ENCODE results near the gene ADD3.

Gene ADD3

GRCh38 chr10:110007161-110007700 is 553 bp upstream of the ADD3 start:
- no peak for DNase-seq

- DNase-seq, result peak; percentile 71
Measured at GRCh38 chr10:110008518-110009339, 945 bp downstream of the ADD3 start.

DNA sequence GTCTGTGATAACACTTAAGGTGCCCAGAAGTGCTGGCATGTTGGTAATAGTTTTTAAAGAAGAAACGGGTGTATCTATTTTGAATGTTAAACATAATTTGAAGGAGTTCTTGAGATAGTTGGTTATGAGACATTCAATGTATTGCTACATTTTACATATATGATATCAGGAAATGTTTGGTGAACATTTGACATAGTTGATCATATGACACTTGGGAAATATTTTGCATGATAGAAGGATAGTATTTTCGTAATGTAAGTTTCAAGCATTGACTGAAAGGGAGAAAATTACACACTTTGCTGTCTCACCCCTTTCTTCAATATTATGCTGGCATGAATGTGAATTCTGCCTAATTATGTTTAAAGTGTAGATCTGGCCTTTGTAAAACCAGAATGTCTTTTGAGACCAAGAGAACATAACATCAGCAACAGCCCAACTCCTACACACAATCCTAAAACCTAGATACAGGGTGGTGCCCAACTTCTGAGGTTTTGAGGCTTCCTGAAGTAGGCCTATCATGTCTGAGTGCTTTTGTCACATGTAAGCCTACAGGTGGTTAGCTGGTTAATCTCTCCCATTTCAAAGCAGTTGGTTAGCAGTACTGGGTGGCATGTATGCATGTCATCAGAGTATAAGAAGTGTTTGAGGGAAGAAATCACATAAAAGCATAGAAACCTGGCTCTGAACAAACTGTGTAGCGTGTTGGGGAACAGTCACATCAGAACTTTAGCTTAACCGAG is 2.1 kb downstream of the ADD3 start:
- peak; percentile 71 for DNase-seq

DNA sequence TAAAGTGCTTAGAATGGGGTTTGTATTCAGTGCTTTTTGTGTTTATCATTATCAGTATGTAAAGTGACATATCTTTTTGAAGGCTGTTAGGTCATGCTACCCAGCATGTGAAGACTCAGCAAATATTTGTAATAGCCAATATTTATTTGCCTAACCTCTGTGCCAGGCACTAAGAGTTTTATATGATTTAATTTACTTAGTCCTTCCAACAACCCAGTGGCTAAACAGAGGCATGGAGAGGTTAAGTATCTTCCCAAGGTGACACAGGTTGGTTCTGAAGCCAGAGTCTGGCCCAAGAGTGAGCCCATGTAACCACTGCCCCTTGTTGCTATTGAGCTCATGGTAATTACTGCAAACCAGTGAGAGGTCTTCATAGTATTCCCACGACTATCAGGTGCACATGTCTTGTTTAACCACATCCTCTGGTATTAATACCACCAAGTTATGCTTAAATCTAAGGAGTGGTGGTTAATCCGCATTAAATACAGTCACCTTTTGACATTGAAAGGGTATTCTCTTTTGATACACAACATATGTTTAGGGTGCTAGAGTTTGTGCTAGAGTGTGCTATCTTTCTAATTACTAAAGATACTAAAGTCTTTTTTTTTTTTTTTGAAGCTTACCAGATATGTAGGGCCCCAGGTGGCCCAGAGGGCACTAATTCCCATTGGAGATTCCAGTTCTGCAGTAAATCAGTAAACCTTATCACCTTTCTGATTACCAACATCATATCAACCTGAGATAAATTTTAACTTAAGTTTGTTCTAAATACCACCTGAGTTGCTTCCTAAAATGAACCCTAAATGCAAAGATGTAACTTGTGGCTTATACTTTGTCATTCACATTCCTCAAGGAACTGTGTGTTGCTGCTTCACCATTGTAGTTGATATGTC is 2.9 kb downstream of the ADD3 start:
- no peak for DNase-seq

- DNase-seq, result no peak
Measured at GRCh38 chr10:110011681-110012080, 3.9 kb downstream of the ADD3 start.

GRCh38 chr10:110013630-110014293 is 6.0 kb downstream of the ADD3 start:
- no peak for DNase-seq

- DNase-seq, result peak; percentile 54
Measured at GRCh38 chr10:110016039-110016438, 8.3 kb downstream of the ADD3 start.

DNA sequence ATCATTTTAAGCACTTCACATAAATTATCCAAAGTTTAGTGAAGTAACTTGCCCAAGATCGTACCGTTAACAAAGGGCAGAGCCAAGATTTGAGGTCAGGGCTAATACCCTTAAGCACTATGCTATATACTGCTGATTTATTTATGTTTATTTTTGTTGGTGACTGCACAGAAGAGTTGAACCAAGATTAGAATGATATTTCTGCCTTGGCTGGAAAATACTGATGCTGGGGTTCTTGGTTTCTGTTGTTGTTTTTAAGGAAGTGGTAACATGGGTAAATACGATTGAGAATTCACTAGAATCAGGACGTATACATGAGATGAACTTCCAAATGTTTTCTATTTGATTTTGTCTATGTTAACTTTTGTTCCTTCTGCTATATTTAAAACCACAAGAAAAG is 9.3 kb downstream of the ADD3 start:
- no peak for DNase-seq

DNA sequence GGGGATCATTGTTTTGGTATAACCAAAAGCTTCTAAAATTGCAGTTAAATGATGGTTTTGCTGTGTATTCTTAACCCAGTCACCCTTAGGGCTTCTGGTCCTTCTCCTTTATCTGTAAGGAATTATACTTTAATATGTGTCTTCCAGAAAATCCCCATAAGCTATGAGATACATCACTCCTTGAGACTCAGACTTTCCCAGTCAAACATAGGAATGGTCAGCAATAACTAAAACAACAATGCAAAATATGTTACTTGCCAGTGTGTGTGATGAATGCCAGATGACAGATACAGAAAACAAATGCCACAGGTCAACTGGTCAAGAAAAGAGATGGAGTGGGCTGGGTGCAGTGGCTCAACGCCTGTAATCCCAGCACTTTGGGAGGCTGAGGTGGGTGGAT is 10.1 kb downstream of the ADD3 start:
- no peak for DNase-seq

- DNase-seq, result no peak
Measured at GRCh38 chr10:110020265-110020664, 12.5 kb downstream of the ADD3 start.

GRCh38 chr10:110022716-110023504 is 15.1 kb downstream of the ADD3 start:
- DNase-seq, result peak; percentile 46

DNA sequence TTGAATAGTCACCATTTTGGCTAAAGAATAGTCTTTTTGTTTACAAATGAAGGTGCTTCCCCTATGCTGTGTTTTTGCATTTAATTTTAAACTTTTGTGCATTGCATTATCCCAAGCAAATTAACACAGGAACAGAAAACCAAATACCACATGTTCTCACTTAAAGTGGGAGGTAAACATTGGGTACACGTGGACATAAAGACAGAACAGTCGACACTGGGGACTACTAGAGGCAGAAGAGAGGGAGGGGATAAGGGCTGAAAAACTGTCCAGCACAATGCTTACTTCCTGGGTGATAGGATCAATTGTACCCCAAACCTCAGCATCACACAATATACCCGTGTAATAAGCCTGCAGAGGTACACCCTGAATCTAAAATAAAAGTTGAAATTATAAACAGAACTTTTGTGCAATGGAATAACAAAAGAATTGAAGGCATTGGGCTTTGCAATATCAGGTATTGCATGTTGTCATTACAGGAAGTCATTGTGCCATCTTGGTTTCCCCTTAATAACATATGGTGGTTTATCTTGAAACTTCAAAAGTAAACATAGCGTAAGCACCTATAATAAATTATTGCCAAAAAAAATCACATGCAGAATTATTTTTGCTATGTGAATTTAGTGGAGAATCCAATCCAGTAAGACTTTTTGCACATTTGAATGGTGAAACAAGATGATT is 16.1 kb downstream of the ADD3 start:
- DNase-seq, result no peak

DNA sequence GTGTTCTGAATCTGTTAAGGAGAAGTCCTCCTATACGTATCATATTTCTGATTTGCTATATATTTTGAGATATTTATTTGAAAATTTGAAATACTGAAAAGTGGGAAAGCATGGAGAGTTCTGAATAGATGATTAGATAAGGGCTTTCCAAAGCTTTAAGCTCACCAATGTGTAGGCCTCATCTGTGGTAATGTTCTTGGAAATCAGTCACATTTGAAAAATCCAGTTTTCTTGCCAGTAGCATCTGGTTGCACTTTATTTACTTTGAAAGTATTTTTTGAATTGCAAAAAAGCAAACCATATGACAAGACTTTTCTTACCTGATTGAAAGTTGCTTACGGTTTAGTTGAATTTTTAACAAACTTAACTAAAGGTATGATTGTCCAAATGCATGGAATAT is 21.7 kb downstream of the ADD3 start:
- no peak for DNase-seq

DNA sequence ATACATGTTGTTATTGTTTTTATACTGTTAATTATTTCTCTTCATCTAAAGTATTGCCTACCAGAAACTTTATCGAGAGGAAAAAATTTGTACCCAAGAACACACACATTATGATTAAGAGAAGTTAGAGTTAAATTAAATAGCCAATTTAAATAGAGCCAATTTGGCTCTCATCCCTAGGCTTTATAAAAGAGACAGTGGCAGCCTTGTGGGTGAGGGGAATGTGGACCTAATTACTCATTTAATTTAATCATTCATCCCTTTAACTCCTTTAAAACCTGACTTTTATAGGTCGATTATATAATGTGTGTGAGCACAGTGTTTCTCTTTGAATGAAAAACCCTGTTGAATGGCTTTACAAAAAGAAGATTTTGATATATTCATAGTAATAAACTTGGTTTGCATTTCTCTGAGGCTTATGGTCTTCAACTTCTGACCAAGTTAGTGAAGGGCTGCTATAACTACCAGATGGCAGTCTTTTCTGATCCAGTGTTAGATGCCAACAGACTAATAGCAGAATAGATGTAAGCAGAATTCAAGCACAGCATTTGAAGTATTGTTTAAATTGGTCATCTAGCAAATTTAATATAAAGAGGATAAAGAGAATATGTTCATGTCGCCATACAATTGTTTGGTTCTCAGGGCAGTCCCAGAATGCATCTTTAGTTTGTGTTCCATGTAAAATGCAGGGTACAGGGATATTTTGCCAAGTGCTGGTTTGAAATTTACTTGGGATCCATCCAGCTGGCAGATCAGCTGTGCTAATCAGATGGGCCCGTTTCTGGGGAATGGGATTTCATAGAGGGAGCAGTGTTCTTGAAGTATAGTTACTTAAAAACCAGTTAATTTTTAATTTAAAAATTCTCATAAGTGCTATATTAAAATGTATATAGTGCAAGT is 25.3 kb downstream of the ADD3 start:
- DNase-seq, result no peak

DNA sequence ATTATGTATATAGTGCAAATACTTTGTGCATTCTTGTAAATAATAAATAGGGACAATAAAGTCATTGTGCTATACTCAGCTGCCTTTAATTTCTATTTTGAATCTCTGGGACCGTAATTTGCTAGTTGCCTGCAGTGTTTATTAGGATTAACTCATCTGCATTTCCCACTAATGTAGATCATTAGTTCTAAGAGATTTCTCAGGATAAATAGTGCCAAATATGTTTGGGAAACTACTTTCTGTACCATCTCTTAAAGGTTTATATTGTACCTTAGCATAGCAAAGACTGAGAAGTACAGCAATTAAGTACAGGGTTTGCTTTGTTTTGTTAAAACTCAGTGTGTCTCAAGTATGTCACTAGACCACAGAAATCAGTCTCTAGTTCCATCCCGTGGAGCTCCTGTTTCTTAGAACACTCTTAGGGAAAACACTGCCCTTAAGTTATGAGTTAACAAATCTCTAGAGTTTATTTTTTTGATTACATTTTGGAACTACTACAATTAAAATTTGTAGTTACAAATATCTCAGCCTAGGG is 26.0 kb downstream of the ADD3 start:
- DNase-seq, result no peak

DNA sequence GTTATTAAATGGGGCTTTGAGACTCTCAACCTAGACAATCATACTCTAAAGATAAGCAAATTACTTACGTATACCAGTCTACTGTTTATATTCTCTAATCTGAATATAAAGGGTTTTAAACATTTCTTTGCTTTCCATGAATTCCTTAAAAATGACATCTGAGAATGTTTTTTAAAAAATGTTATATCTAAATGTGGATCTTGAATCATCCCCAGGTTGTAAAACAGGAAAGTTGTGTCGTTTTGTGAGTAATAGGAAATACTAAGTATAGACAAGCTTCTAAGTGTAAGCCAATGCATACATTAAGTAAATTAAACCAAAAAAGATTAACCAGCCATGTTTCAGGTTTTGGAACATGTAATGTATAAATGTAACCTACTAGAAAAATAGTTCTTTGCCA is 26.8 kb downstream of the ADD3 start:
- no peak for DNase-seq

DNA sequence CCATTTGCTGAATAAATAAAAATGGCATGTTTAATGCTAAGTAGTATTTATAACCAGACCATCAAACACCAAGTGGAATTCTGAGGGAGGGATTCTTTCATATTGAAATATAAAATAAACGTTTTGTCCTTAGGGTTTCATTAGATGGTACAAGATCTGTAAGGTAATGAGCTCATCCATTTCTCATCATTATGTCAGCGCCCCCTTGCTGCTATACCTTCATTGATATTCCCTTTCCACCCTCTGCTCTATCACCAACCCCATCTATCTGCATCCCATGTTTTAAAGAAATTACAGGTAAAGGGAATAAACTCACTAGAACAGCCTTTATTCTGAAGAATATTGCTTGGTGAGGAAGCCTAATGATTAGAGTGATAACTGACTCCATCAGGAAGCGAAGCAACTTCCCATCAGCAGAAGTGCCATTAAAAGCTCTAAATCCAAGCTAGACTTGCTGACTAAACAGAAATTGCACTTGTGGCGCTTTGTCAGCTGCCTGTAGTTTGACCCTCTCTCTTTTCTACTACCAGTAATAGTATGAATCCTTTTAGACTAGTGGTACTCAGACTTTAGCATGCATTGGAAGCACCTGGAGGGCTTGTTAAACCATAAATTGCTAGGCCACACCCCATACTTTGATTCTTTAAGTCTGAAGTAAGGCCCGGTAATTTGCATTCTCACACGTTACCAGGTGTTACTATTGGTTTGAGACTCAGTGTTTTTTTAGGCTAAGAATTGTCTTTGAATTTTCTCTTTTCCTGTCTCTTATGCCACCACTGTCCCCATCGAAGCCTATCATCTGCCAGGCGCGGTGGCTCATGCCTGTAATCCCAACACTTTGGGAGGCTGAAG is 27.5 kb downstream of the ADD3 start:
- DNase-seq, result peak; percentile 23

- DNase-seq, result no peak
Measured at GRCh38 chr10:110036640-110037039, 28.9 kb downstream of the ADD3 start.

- no peak for DNase-seq
Measured at GRCh38 chr10:110039254-110039653, 31.5 kb downstream of the ADD3 start.

All from OCI-M1 (cell line).